Colon (tissue), 2 donors: ENCODE results near the gene FRRS1L.
"Not testable (repeated sequence)": the region's sequence is repeated elsewhere in the genome, so short reads cannot be mapped to it uniquely, and the experiment has no call there.

Source experiments
- FAIRE-seq: peaks from 2 replicates; lab custom pipeline; 2012; peaks lifted over from hg19 to GRCh38; lab: Jason Lieb, UNC
- donor health status: control.
- donor health status: control.

The FRRS1L gene

DNA sequence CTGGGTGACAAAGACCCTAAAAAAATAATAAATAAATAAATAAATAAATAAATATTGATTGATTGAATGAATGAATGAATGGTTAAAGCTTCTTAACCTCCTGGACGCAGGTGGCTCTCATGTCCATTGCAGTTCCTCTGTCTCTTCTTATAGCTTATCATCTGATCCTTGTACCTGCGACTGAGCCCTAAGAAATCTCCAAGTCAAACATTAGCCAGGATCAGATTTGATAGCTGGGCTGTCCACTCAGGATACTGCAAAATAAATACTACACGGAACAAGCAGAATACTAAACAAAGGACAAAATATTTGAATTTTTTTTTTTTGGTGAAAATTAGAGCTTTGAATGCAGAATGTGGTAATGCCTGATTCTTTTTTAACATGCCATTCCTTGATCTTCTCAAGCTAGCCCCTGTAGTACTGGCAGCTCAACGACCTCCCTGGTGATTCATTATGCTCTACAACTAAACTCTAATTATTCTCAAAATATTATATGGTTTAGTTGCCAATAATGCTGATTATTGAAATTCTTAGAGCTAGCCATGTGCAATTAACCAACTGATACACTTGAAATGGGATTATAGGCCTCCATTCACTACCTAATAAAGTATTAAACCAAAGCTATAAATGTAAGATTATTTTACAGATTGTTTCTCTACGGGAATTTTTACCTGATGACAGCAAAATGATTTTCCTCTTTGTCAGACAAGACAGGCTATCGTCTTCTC lies 37.4 kb downstream of the FRRS1L start:
- no peak for FAIRE-seq

GRCh38 chr9:109126671-109127070 lies 40.4 kb downstream of the FRRS1L start:
- FAIRE-seq: not testable (repeated sequence)

GRCh38 chr9:109124121-109124520 lies 42.9 kb downstream of the FRRS1L start:
- FAIRE-seq: no peak

DNA sequence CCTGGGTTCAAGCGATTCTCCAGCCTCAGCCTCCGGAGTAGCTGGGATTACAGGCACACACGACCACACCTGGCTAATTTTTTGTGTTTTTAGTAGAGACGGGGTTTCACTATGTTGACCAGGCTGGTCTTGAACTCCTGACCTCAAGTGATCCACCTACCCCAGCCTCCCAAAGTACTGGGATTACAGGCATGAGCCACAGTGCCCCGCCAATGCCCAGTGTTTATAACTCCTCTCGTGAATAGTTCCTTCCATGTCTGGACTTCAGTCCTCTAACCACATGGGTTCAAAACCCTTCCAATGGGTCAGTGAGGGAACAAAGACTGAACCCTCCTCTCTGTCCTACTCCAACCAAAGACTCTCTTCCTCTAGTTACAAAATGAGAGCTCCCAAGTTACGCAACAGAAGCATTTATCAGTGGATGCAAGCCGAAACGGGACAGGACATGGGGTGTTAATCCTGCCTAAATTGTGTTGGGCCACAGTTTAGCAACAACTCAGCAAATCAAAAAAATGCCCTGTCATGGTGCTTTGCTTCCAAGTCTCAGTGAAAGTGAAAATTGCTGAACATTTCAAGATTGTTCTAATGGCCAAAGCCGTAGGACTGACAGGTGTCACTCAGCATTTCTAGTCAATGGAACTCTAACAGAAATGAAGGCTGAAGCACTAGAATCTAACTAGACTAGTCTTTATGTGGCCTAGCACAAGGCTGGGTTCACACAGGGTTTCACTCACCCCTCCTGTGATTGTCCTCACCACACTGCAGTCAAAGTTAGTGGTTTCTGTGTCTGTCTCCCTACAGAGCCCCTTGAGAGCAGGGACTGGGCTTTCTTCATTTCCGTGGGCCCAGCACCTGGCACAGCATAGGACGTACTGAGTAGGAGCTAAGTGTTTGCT lies 44.1 kb downstream of the FRRS1L start:
- no peak for FAIRE-seq

DNA sequence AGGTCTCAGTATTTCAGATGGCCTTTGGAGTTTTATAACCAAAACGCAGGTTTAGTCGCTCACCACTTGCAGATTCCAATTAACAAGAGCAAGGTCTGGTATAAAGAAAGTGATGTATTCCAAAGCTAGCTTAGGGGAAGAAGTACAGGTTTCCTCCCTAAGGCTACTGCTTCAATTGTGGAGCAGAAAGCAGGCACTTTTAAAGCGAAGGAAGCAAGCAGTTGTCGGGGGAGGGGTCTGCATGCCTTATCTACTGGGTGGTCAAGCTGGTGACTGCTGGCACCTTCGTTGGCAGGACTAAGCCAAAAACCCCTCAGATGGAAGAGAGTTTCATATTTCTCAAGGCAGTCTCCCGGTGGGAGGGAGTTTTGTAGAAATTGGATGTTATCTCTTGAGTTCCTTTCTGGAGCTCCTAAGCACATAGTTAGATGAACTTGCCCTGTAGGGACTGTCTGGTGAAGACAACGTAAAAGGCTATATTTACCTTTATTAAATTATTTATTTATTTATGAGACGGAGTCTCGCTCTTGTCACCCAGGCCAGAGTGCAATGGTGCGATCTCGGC lies 45.7 kb downstream of the FRRS1L start:
- FAIRE-seq: no peak

- no peak for FAIRE-seq
Observed at GRCh38 chr9:109120204-109120789, 46.8 kb downstream of the FRRS1L start.

DNA sequence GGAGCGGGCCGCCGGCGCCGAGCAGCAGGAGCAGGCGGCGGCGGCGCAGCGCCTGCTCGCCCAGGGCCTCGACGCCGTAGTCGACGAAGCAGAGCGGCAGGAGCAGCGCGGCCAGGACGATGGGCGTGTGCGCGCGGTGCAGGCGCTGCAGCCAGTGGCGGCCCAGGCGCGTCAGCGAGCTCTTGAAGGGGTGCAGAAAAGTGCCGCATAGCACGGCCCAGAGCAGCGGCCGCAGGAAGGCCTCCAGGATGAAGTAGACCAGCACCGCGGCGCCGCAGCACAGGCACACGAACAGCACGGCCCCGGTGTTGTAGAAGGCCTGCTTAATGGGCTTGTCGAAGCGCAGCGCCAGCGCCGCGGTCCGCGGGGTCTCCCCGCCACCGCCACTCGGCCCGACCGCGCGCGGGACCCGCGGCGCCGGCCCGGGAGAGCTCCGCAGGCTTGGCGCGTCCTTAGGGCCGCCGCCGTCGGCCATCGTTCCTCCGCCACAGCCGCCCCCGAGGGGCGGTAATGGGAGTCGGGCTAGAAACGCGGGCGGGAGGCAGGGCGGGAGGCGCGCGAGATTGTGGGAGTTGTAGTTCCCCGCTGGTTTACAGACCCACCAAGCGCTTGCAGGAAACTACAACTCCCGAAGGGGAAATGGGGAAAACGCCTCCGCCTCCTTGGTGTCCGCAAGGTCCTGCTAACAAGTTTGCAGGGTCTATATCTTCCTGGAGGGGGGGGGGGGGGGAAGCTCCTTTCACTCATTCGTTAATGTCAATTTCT lies 47.4 kb downstream of the FRRS1L start, which contains the start of gene TMEM245:
TMEM245 (minus strand) TSS at position 509 of the 765 bp plus-strand sequence; CDS start at position 475, 34 bp downstream.
- FAIRE-seq: no peak

DNA sequence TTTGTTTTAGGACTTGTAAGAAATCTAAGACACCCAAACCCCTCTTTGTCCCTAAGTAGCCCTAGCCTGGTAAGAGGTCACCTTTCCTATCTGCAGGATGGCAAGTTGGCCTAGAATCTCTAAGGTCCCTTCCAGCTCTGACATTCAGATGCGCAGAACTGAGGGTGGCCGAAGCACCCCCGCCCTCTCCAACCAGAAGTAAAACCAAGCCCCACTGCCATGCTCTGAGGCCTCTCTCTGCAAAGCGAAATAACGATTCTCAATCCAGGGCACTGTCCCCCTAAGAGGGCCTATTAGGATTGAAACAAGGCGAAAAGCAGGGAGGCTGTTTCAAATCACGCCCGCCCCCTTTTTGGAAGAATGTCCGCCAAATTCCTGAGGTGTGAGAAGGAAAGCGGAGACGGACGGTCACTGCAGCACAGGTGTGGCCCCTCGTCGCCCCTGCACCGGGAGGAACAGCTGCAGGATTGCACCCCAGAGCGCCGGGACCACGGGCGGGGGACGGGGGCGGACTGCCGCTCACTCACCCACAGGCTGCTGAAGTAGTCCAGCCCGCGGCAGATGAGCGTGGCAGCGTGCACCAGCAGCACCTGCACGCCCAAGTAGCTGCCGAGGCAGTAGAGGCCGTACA lies 48.1 kb downstream of the FRRS1L start:
- FAIRE-seq: no peak

DNA sequence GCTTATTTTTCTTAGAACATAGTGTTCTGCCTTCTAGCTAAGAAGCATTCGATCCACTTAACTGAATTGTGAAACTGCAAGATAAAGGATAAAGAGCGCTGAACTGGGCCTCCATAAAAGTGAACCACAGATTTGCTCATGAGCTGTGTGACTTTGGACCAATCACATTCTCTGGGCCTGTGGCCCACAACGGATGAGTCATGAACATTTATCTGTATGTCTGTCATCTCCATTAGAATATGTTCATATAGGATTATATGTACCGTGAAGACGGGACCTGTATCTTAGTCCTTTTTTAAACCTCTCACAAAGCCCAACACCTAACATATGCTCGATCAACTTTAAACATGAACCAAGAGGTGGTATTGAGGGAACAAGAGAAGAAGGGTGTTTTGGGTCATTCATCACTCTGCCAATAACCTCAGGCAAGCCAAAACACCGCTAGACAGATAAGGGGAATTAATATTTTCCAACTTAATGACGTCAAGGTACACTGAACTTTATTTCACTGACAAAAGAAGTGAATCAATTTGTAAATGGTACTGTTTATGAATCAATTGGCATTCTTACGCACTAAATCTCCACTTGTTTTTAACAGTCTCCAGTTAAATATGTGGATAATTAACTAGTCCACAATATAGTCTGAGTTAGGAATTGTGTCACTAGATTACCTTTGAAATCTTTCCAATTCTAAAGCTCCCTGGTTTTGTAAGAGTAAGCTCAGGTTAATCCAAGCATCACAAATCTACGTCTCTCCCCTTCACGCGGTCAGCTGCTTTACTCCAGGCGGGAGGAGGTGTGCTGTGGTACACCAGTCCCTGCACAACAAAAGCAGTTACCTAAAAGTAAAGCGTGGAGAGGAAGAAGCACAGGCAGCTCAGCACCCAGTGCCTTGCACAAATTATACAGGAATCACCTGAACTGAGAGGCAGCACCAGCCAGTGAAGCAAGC lies 48.9 kb downstream of the FRRS1L start:
- no peak for FAIRE-seq

GRCh38 chr9:109115931-109116526 lies 51.0 kb downstream of the FRRS1L start:
- no peak for FAIRE-seq

- FAIRE-seq: no peak
Observed at GRCh38 chr9:109114670-109115069, 52.4 kb downstream of the FRRS1L start.

GRCh38 chr9:109113892-109114609 lies 53.0 kb downstream of the FRRS1L start:
- no peak for FAIRE-seq

- no peak for FAIRE-seq
Observed at GRCh38 chr9:109113254-109113653, 53.8 kb downstream of the FRRS1L start.

DNA sequence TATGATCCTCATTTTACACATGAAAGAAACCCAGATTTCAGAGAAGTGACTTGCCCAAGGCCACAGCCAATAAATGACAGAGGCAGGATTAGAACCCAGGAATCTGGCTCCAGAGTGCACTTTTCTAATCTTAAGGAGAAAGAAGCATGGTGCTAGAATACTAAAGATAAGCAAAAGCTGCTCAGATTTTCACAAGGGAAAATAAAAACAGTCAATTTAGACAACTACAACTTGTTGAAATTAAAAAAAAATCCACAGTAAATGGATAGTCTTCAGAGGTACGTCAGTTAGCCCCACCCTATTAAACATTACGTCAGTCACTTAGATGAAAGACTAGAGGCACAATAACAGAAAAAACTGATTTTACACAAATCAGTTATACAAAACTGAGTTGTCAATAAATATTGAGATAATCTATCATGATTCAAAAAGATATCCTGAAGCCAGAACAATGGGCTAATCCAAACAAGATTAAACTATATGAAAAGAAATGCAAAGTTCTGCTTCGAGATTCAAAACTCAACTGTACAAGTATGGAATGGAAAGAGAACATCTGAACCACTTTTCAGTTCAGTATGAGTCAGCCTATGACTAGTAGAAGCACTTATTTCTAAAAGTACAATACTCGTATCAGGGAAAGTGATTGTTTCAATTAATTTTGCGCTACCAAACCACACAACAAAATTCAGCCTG lies 56.6 kb downstream of the FRRS1L start:
- FAIRE-seq: no peak

- no peak for FAIRE-seq
Observed at GRCh38 chr9:109109967-109110328, 57.1 kb downstream of the FRRS1L start.

DNA sequence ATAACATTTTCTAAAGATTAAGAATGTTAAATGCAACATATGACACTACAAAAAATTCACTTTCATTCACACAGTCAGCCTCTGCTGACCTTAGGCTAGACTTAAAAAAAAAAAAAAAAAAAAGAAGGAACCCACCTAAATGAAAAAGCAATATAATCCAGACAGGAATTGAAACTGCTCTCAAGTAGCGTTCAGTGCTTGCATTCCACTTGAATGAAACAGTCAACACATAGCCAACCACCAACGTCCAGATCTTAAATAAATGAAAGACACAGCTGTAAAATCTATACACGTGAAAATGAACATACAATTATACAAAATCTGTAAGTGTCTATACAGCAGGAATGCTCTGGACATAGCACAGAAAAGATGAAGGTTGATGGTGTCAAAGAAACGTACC lies 58.7 kb downstream of the FRRS1L start:
- no peak for FAIRE-seq

DNA sequence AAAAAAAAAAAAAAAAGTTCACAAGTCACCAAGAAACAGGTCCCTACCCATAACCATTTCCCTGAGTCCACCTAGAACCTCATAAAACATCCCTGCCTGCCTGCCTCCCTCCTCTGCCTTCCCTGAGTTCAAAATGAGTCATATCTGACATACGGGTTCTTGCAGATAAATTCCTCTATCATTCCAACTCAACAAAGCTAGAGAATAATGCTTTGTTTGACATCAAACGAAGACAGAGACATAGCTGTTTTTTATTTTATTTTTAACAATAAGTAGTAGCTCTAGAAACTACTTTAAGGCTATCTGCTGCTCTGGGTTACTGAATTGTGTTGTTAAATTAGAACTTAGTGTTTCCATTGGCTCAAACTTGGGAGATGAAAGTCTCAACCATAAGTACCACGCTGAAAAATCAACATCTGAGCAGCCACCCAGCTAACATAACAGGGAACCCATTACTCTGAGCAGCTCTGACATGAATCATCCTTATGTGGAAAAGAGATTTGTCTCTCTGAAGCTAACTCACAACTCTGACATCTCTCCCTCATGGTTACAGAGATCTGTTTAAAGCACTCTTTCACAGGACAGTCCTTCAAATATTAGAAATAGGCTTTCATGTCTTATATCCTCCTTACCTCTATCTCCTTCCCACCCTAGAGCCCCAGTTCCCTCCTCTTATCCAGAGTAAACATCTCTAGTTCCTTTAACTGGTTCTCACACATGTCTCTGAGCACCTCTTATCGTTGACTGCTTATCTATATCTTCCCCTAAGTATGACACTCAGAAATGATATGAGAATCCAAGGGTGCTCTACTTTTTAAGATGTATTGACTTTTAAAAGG lies 59.4 kb downstream of the FRRS1L start:
- FAIRE-seq: no peak

- no peak for FAIRE-seq
Observed at GRCh38 chr9:109101810-109102209, 65.2 kb downstream of the FRRS1L start.
